SK-N-MC (cell line): ENCODE data around the gene ZNF473.

ENCODE experiments used
- EZH2 ChIP-seq: fragments of 200-600 bp; sonication (generic); IDR thresholded peaks from one replicate; pipeline ENCODE4 v1.6.1; 2017; ENCODE audit warnings: antibody characterized with exemption
- FOXP2 ChIP-seq: optimal IDR thresholded peaks from 2 replicates; pipeline ENCODE3; 2011; ENCODE audit warnings: mild to moderate bottlenecking, moderate library complexity; ENCODE audit not compliant: insufficient read depth; ENCODE audit errors: extremely low read length, control extremely low read depth
- POLR2AphosphoS5 ChIP-seq: IDR thresholded peaks from 2 replicates; pipeline ENCODE4 v1.6.1; 2012; ENCODE audit warnings: mild to moderate bottlenecking, low read depth, low read length, borderline replicate concordance

DNA sequence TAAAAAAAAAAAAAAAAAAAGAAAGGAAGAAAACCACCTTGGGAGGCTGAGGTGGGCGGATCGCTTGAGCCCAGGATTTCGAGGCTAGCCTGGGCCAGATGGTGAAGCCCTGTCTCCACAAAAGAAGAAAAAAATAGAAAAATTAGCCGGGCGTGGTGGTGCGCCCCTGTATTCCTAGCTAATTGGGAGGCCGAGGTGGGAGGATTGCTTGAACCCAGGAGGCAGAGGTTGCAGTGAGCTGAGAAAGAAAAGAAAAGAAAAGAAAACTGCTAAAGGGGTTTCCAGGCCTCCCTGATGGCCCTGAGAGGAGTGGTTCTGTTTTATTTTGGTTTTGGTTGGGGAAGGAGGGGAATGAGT is 723 bp downstream of the ZNF473 start:
- no peak for TF ChIP-seq POLR2AphosphoS5
- no peak for TF ChIP-seq EZH2
- TF ChIP-seq FOXP2, result no peak
